HG03521 (cell line): ENCODE measurements around the gene SIX6.
"Not testable (repeated sequence)": the region's sequence is repeated elsewhere in the genome, so short reads cannot be mapped to it uniquely, and the experiment has no call there.

Experiments
- ATAC-seq: cut with Tn5 transposase; IDR thresholded peaks from one replicate; pipeline ENCODE4 v1.9.1; 2021; ENCODE audit warnings: mild to moderate bottlenecking, moderate library complexity; ENCODE audit not compliant: unreplicated experiment

SIX6 gene

GRCh38 chr14:60508707-60509437 is at the start of gene SIX6:
Gene SIX6, plus strand, starts transcription at chr14:60509146. Its CDS starts 253 bp downstream, at chr14:60509399.
- no peak for ATAC-seq

DNA sequence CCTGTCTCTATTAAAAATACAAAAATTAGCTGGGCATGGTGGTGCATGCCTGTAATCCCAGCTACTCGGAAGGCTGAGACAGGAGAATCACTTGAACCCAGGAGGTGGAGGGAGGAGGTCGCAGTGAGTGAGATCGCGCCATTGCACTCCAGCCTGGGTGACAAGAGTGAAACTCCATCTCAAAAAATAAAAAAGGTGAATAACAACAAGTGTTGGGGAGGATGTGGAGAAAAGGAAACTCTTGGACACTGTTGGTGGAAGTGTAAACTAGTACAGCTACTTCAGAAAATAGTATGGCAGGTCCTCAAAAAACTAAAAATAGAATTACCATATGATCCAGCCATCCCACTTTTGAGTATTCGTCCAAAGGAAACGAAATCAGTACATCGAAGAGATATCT is 28.7 kb upstream of the SIX6 start:
- not testable (repeated sequence) for ATAC-seq

GRCh38 chr14:60482743-60483142 is 26.2 kb upstream of the SIX6 start:
- ATAC-seq = no peak

DNA sequence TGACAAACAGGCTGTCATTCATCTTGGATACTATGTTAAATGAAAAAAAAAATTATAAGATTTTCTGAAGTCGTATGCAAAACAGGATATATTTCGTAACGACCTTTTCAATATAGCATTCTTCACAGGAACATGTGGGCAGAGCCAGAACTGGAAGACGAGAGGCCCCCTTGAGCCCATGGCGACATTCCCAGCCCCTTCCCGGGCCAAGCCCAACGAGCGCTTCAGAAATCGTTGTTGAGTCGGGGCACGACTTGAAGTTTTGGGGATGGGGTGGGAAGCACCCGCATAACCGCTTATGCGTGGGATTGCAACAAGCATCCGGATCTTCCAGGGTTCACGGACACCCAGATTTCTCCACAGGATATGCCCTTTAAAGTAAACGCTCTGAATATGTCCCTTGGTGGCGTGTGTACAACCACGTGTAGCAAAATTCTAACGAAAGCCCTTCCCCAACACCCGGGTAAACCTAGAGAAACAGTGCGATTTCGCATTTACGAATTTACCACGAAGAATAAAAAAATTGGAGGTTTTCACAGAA is 23.8 kb upstream of the SIX6 start:
- no peak for ATAC-seq

- ATAC-seq = no peak
Observed at GRCh38 chr14:60485598-60486251, 23.2 kb upstream of the SIX6 start, which contains the start of gene C14orf39. Gene C14orf39, minus strand, starts transcription at chr14:60486063. Its CDS starts 985 bp downstream, at chr14:60485078.

GRCh38 chr14:60487211-60487610 is 21.7 kb upstream of the SIX6 start:
- ATAC-seq = no peak

DNA sequence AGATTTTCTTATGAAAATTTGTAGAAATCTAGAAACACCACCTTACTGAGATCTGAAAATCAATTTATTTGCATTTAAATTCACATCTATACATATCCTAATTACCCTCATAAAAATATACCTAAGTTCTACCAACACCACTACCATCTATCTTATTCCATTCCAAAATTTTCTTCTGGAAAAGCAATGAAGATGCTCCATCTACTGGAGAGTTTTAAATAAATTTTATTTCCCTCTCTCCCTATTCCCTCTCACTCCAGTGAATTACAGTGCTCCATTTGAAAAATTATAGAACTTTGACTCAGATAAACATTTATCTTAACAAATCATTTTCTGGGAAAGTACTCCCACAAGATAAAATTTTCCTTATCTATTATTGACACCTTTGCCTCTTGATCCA is 20.8 kb upstream of the SIX6 start:
- no peak for ATAC-seq

DNA sequence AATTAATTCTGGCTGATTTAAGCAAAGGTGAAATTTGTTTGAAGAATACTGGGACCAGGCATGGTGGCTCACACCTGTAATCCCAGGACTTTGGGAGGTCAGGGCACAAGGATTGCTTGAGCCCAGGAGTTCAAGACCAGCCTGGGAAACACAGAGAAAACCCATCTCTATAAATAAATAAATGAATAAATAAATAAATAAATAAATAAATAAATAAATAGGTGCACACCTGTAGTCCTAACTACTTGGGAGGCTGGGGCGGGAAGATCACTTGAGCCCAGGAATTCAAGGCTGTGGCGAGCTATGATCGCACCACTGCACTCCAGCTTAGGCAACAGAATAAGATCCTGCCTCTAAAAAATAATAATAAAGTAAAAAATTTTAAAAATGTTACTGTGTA is 18.7 kb upstream of the SIX6 start:
- ATAC-seq = no peak

DNA sequence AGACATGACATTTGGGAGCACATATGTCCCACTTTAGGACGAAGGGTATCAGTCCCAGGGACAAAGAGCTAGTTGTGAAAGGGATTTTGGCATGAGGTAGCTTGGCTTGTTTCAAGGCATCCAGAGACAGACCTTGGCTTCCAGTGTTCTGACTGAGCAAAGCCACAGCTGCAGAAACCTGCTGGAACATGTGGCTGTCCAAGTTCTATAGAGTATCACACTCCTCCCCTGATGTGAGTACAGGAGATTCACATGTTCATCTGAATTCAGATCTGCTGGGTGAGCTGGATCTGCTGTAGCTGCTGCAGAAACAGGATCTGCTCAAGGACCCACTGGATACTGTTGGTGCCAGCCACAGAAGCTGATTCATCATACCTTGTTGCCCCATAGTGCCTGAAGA is 13.0 kb upstream of the SIX6 start:
- no peak for ATAC-seq

DNA sequence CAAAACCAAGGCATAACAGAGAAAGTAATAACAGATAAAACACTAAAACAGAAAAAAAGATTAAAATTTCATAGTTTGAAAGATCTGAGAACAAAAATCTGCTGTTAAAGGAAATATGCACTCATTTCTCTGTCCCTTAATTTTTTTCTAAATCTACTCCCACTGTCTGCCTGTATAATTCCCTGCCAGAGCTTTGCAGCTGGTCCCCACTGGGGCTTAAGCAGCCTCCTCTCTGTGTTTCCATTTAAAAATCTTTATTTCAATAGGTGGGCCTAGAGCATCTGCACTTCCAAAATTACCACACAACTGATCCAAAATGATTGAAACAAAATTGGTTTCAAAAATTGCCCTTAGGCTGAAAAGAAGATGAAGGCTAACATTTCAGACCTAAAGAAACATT is 6.4 kb upstream of the SIX6 start:
- ATAC-seq = no peak

- ATAC-seq = no peak
Observed at GRCh38 chr14:60505448-60505847, 3.5 kb upstream of the SIX6 start.

GRCh38 chr14:60506010-60506409 is 2.9 kb upstream of the SIX6 start:
- no peak for ATAC-seq

- ATAC-seq = no peak
Observed at GRCh38 chr14:60506462-60506984, 2.4 kb upstream of the SIX6 start.

DNA sequence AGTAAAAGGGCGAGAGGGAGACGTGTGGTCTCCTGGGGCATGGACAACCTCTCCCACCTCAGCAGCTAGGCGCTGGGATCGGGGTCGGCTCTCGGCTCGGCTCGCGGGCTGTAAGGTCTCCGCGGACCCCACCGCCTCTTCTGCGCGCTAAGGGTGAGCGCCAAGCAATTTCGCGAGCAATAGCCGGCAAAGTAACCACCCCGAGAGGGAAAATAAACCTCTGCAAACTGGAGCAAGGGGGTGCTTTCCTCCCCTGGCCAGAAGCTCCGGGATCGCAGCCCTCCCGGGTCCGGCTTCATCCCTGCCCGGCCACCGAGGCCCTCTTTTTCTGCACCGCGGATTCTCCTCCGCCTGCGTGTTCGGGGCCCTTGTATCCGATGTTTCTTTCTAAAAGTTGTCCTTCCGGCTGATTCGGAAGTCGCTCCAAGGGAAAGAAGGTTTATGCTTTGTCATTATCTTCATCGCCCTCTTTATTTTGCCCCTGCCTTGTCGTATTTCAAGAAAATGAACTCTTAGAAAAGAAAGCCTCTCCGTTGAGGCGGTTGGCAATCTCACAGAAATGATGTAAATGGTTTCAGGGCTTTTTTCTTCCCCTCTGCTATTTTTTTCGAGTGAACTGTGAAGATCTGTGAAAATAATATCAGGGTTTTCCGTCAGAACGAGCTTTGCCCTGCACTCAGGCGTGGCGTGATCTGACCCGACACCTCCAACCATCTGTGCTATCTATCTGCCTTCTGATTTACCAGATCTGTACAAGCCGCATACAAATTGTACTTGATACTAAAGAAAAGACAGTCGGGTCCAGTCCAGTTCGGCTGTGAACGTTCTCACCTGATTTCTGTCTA is 1.7 kb upstream of the SIX6 start:
- no peak for ATAC-seq

DNA sequence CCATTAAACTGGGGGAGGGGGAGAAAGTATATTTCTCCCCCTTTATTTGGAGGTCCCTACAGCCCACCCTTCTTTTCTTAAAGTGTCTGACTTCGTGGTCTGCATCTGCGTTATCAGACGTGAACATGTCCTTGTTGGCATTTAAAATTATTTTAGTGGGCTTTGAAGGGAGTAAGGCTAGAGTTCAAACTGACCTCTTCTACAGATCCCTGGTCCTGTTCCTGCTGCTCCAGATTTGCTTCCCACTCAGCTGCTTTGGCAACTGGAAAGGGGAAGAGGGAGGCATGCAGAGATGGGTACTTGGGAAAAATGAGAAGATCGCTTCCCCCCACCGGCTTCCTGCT is 611 bp upstream of the SIX6 start:
- no peak for ATAC-seq

DNA sequence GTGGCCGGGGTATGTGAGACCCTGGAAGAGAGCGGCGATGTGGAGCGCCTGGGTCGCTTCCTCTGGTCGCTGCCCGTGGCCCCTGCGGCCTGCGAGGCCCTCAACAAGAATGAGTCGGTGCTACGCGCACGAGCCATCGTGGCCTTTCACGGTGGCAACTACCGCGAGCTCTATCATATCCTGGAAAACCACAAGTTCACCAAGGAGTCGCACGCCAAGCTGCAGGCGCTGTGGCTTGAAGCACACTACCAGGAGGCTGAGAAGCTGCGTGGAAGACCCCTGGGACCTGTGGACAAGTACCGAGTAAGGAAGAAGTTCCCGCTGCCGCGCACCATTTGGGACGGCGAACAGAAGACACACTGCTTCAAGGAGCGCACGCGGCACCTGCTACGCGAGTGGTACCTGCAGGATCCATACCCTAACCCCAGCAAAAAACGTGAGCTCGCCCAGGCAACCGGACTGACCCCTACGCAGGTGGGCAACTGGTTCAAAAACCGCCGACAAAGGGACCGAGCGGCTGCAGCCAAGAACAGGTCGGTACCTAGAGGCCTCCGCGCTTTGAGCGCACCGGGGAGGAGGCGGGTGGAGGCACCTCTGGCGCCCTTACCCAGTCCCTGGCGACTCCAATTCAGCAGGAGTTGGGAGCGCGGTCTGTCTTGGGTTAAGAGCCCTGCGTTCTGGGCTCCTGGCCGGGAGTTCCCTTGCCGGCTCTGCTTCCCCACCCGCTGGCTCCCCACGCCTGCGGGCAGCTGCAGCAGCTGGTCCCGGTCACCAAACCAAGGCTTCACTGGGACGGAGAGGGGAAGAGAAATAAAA is 700 bp downstream of the SIX6 start:
- ATAC-seq = no peak

- no peak for ATAC-seq
Observed at GRCh38 chr14:60510254-60510950, 1.5 kb downstream of the SIX6 start.

GRCh38 chr14:60510951-60511599 is 2.1 kb downstream of the SIX6 start:
- ATAC-seq = no peak

DNA sequence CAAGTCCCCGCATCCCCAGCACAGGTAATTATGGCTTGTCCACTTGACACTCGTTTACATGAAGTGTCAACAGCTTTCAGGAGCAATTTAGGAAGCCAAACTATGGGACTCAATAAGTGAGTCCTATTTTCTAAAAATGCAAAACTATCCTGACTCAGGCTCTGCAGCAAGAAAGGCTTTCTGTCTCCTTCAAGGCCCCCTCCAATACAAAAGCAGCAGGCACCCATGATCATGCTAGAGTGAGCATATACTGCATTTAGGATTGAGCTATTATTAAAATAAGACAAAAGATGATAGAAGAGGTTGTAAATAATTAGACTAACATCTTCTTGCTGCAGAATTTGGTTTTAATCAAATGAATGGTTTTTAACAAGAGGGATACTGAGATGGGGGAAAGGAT is 3.2 kb downstream of the SIX6 start:
- ATAC-seq = no peak
